Endodermal cell (in vitro differentiated cells): ENCODE data around the gene MEGF8. TPM values are rescaled to one million over a fixed set of nuclear protein-coding genes. Genes with fewer than 3 reads are reported as not detected.

Source experiments
- DNase-seq: peaks from one replicate; pipeline ENCODE4 v3.0.0-alpha.2; 2017
- H3K27ac ChIP-seq: 2 replicates; pipeline ENCODE4 v1.5.1; 2013; ENCODE audit warnings: mild to moderate bottlenecking, low read depth, low read length, moderate library complexity
- H3K27me3 ChIP-seq: 2 replicates; pipeline ENCODE4 v1.6.1; 2013; ENCODE audit warnings: mild to moderate bottlenecking, low read length, moderate library complexity; ENCODE audit not compliant: insufficient read depth, control insufficient read depth, poor library complexity, severe bottlenecking
- H3K36me3 ChIP-seq: 2 replicates; pipeline ENCODE4 v1.7.0; 2013; ENCODE audit warnings: mild to moderate bottlenecking, low read length, moderate library complexity; ENCODE audit not compliant: control insufficient read depth, insufficient read depth
- H3K4me1 ChIP-seq: one replicate; pipeline ENCODE4 v1.7.0; 2013; ENCODE audit warnings: low read length; ENCODE audit not compliant: control insufficient read depth, insufficient read depth
- H3K4me3 ChIP-seq: 2 replicates; pipeline ENCODE4 v1.5.1; 2013; ENCODE audit warnings: mild to moderate bottlenecking, low read length, moderate library complexity
- H3K9ac ChIP-seq: 2 replicates; pipeline ENCODE4 v1.6.1; 2013; ENCODE audit warnings: mild to moderate bottlenecking, low read length, moderate library complexity; ENCODE audit not compliant: poor library complexity, severe bottlenecking; ENCODE audit errors: extremely low read depth
- H3K9me3 ChIP-seq: 2 replicates; pipeline ENCODE4 v1.6.1; 2013; ENCODE audit warnings: mild to moderate bottlenecking, low read length, moderate library complexity; ENCODE audit not compliant: control insufficient read depth
- H3K27ac Mint-ChIP-seq: 2 replicates; pipeline ENCODE4 v1.8.0; 2020; ENCODE audit warnings: mixed read lengths
- H3K27me3 Mint-ChIP-seq: 2 replicates; pipeline ENCODE4 v1.8.0; 2021; ENCODE audit warnings: mild to moderate bottlenecking, mixed read lengths; ENCODE audit not compliant: insufficient read depth
- H3K36me3 Mint-ChIP-seq: 2 replicates; pipeline ENCODE4 v1.8.0; 2020; ENCODE audit warnings: low read depth, mixed read lengths
- H3K4me1 Mint-ChIP-seq: 2 replicates; pipeline ENCODE4 v1.8.0; 2020; ENCODE audit warnings: mixed read lengths
- H3K4me3 Mint-ChIP-seq: 2 replicates; pipeline ENCODE4 v1.8.0; 2020; ENCODE audit warnings: mild to moderate bottlenecking, moderate library complexity, mixed read lengths
- H3K9me3 Mint-ChIP-seq: 2 replicates; pipeline ENCODE4 v1.8.0; 2020; ENCODE audit warnings: mild to moderate bottlenecking, mixed read lengths
- CTCF ChIP-seq: fragments of 200-600 bp; sonication (generic); conservative IDR thresholded peaks from 2 replicates; pipeline ENCODE4 v1.5.0; 2021; ENCODE audit warnings: antibody characterized with exemption, mild to moderate bottlenecking
- WGBS, 2 experiments: methylation state at CpG; one replicate each; pipeline versions ENCODE4 v1.1.5 to v1.1.7; 2013; ENCODE audit warnings: missing lambda C conversion rate in 2 of 2, mixed read lengths in 1 of 2; ENCODE audit not compliant: insufficient coverage in 1 of 2, insufficient read length in 1 of 2; 5-methylcytosine and 5-hydroxymethylcytosine counted together
- total RNA-seq, 2 donors: library from RNA; stranded (reverse); fragmentation: NEBNext Ultra II Directional in 1 of 2; extraction: Animal tissue kit (Norgen Biotek cat#: 25700) in 1 of 2; gene quantifications; 2 replicates in 1 of 2; 3 replicates in 1 of 2; pipeline ENCODE4 v1.2.1, GENCODE V29; 2021

MEGF8 gene
- total RNA-seq, 2 donors from 2014 or later: 48.0 to 51.4 TPM

- TF ChIP-seq CTCF: no peak
- Histone ChIP-seq H3K9me3 (no peaks in the 10 kb centered on the region), H3K4me1 (no peaks in the 10 kb centered on the region), H3K27ac (peak within 1 kb of the TSS; percentile 81), H3K9ac (peak within 1 kb of the TSS; percentile 76), H3K4me3 (peak within 1 kb of the TSS; percentile 93), H3K36me3 (peaks cover 17% of the 10 kb centered on the region), H3K27me3 (no peaks in the 10 kb centered on the region)
- Mint-ChIP-seq H3K36me3 (peaks cover 9% of the 10 kb centered on the region), H3K9me3 (no peaks in the 10 kb centered on the region), H3K27me3 (no peaks in the 10 kb centered on the region), H3K4me3 (peak within 1 kb of the TSS; percentile 87), H3K27ac (peak within 1 kb of the TSS; percentile 86), H3K4me1 (peaks cover 13% of the 10 kb centered on the region)
- no peak for DNase-seq
- WGBS, 2 experiments: 7 to 12% methylated on average over 16 to 21 of the region's 21 CpGs
These were observed 23.7 kb upstream of the MEGF8 start, which contains the start of gene PRR19 for GRCh38 chr19:42301646-42302203. Gene PRR19 (plus strand): TSS chr19:42302132. CDS start chr19:42309585, 7,453 bp downstream.

- Histone ChIP-seq H3K4me1 (no peaks in the 10 kb centered on the region), H3K27me3 (no peaks in the 10 kb centered on the region), H3K9me3 (no peaks in the 10 kb centered on the region), H3K9ac (no peak overlapping the region), H3K27ac (no peak overlapping the region), H3K36me3 (peaks cover 8% of the 10 kb centered on the region), H3K4me3 (peak overlapping the region; percentile 93)
- Mint-ChIP-seq H3K4me3 (peak overlapping the region; percentile 87), H3K36me3 (peaks cover 7% of the 10 kb centered on the region), H3K27me3 (peaks cover 2% of the 10 kb centered on the region), H3K9me3 (no peaks in the 10 kb centered on the region), H3K4me1 (peaks cover 13% of the 10 kb centered on the region), H3K27ac (no peak overlapping the region)
- DNase-seq: no peak
- TF ChIP-seq CTCF: no peak
- WGBS, 2 experiments: 80 to 84% methylated on average over 4 to 6 of the region's 11 CpGs
These were observed 22.4 kb upstream of the MEGF8 start for GRCh38 chr19:42303101-42303464.

- Histone ChIP-seq H3K4me3 (no peak overlapping the region), H3K27ac (no peak overlapping the region), H3K9me3 (no peaks in the 10 kb centered on the region), H3K9ac (no peak overlapping the region), H3K36me3 (peaks cover 8% of the 10 kb centered on the region), H3K4me1 (no peaks in the 10 kb centered on the region), H3K27me3 (no peaks in the 10 kb centered on the region)
- WGBS, 2 experiments: 98% methylated on average over 7 to 8 of the region's 8 CpGs
- DNase-seq: no peak
- peaks cover 13% of the 10 kb centered on the region for H3K4me1 Mint-ChIP-seq
- peaks cover 7% of the 10 kb centered on the region for H3K36me3 Mint-ChIP-seq
- H3K9me3 Mint-ChIP-seq: no peaks in the 10 kb centered on the region
- peaks cover 2% of the 10 kb centered on the region for H3K27me3 Mint-ChIP-seq
- H3K4me3 Mint-ChIP-seq: no peak overlapping the region
- no peak overlapping the region for H3K27ac Mint-ChIP-seq
- TF ChIP-seq CTCF: no peak
These were observed 21.6 kb upstream of the MEGF8 start for GRCh38 chr19:42303876-42304275.
